Body of pancreas (tissue), 4 donors: ENCODE results near the gene TPST1. TPM values are rescaled to one million over a fixed set of nuclear protein-coding genes. Genes with fewer than 3 reads are reported as not detected.
A peak's percentile ranks its signal among the peaks of the same experiment; 100 is the strongest.

Experiments
- ATAC-seq: fragments of 150-250 bp; one replicate; pipeline ENCODE4 v1.9.1; 2016
- DNase-seq, 4 donors: peaks; one replicate each; pipeline ENCODE4 v3.0.0-alpha.2; 2019
- H3K27ac ChIP-seq, 4 donors: fragments of 200-600 bp; sonication (generic); 1 replicate in 3 of 4; 2 replicates in 1 of 4; pipeline versions ENCODE4 v1.5.1 to v1.6.1; 2016 to 2019; ENCODE audit warnings: mild to moderate bottlenecking in 1 of 4, mixed read lengths in 1 of 4, moderate library complexity in 1 of 4
- H3K27me3 ChIP-seq, 2 donors: fragments of 200-600 bp; sonication (generic); one replicate each; pipeline ENCODE4 v1.6.0; 2016; ENCODE audit warnings: mild to moderate bottlenecking in 1 of 2
- H3K36me3 ChIP-seq, 2 donors: fragments of 200-600 bp; sonication (generic); replicated peaks in 1 of 2; 2 replicates each; pipeline ENCODE4 v1.5.1; 2016; ENCODE audit warnings: low read depth in 2 of 2; ENCODE audit not compliant: insufficient read depth in 1 of 2
- H3K4me1 ChIP-seq: fragments of 200-600 bp; sonication (generic); one replicate; pipeline ENCODE4 v1.6.0; 2016
- H3K4me3 ChIP-seq, 2 donors: fragments of 200-600 bp; sonication (generic); 1 replicate in 1 of 2; 2 replicates in 1 of 2; pipeline ENCODE4 v1.5.1; 2016 to 2019
- H3K9me3 ChIP-seq, 3 donors: fragments of 200-600 bp; sonication (generic); 1 replicate in 2 of 3; 2 replicates in 1 of 3; pipeline ENCODE4 v1.5.1; 2016
- POLR2A ChIP-seq, 3 donors: fragments of 450-650 bp; IDR thresholded peaks; one replicate each; pipeline ENCODE4 v1.6.1; 2016; ENCODE audit warnings: antibody characterized with exemption in 3 of 3, mild to moderate bottlenecking in 2 of 3
- WGBS, 2 donors: methylation state at CpG; one replicate each; pipeline ENCODE4 v1.1.5; 2017; 5-methylcytosine and 5-hydroxymethylcytosine counted together
- intact Hi-C: fragments of 100-400 bp; cut with DNase I; formaldehyde crosslinking; loops from one replicate; pipeline ENCODE4 v1.15.1; 2023
- total RNA-seq, 2 donors: library from RNA; depleted of rRNA; stranded (reverse); fragments of >200 nt; gene quantifications; one replicate each; pipeline ENCODE4 v1.1.0, GENCODE V29; 2016
- TF ChIP-seq, protein P1 (sequence below), 7 experiments: fragments of 450-650 bp in 4 of 7; fragments of 200-600 bp in 3 of 7; sonication (generic) in 3 of 7; IDR thresholded peaks; one replicate each; pipeline ENCODE4 v1.5.1; 2016 to 2019; ENCODE audit warnings: antibody characterized with exemption in 7 of 7

The TPST1 gene
- total RNA-seq, 2 donors from 2014 or later, result 12.5 to 16.5 TPM

- intact Hi-C loops, result no loop called here
Measured at GRCh38 chr7:66239467-66239856, 34.3 kb downstream of the TPST1 start.

GRCh38 chr7:66245008-66245407 lies 39.9 kb downstream of the TPST1 start:
- Histone ChIP-seq H3K4me1 (peaks cover 4% of the 10 kb centered on the region), H3K9me3 (no peaks in the 10 kb centered on the region), H3K36me3 (no peaks in the 10 kb centered on the region), H3K27ac (peak overlapping the region in 1 of 4 donors; percentile 21), H3K27me3 (no peaks in the 10 kb centered on the region), H3K4me3 (no peak overlapping the region)
- 37 to 51% methylated on average over 2 of the region's 2 CpGs for WGBS, 2 donors
- DNase-seq (no peak), ATAC-seq (no peak)
- no peak for TF ChIP-seq POLR2A (IDR thresholded peaks at IDR 0.05)
- TF ChIP-seq, protein P1, sequence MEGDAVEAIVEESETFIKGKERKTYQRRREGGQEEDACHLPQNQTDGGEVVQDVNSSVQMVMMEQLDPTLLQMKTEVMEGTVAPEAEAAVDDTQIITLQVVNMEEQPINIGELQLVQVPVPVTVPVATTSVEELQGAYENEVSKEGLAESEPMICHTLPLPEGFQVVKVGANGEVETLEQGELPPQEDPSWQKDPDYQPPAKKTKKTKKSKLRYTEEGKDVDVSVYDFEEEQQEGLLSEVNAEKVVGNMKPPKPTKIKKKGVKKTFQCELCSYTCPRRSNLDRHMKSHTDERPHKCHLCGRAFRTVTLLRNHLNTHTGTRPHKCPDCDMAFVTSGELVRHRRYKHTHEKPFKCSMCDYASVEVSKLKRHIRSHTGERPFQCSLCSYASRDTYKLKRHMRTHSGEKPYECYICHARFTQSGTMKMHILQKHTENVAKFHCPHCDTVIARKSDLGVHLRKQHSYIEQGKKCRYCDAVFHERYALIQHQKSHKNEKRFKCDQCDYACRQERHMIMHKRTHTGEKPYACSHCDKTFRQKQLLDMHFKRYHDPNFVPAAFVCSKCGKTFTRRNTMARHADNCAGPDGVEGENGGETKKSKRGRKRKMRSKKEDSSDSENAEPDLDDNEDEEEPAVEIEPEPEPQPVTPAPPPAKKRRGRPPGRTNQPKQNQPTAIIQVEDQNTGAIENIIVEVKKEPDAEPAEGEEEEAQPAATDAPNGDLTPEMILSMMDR (IDR thresholded peaks at IDR 0.05), result no peak
- intact Hi-C loops, result no loop called here

More at GRCh38 chr7:66239467-66239856, 34.3 kb downstream of the TPST1 start:
- DNase-seq, result no peak
- Histone ChIP-seq H3K9me3 (no peaks in the 10 kb centered on the region), H3K36me3 (no peaks in the 10 kb centered on the region), H3K27ac (peak overlapping the region in 2 of 4 donors; percentile 68 to 73), H3K4me3 (no peak overlapping the region), H3K27me3 (no peaks in the 10 kb centered on the region), H3K4me1 (peaks cover 25% of the 10 kb centered on the region)
- WGBS, 2 donors, result 57 to 58% methylated on average over 1 of the region's 1 CpG
- ATAC-seq, result no peak
- no peak for TF ChIP-seq POLR2A (IDR thresholded peaks at IDR 0.05)
- TF ChIP-seq, protein P1 (IDR thresholded peaks at IDR 0.05), result no peak

- intact Hi-C loops, result no loop called here
- no peak overlapping the region for H3K27ac ChIP-seq
- ATAC-seq (no peak), DNase-seq (no peak)
- no peaks in the 10 kb centered on the region for H3K36me3 ChIP-seq
- peaks cover 4% of the 10 kb centered on the region for H3K4me1 ChIP-seq
- no peaks in the 10 kb centered on the region for H3K9me3 ChIP-seq
- H3K4me3 ChIP-seq, result no peak overlapping the region
- no peaks in the 10 kb centered on the region for H3K27me3 ChIP-seq
- TF ChIP-seq, protein P1 (IDR thresholded peaks at IDR 0.05), result no peak
- no peak for TF ChIP-seq POLR2A (IDR thresholded peaks at IDR 0.05)
- 89 to 94% methylated on average over 2 of the region's 2 CpGs for WGBS, 2 donors
Measured at GRCh38 chr7:66246554-66247171, 41.5 kb downstream of the TPST1 start.

DNA sequence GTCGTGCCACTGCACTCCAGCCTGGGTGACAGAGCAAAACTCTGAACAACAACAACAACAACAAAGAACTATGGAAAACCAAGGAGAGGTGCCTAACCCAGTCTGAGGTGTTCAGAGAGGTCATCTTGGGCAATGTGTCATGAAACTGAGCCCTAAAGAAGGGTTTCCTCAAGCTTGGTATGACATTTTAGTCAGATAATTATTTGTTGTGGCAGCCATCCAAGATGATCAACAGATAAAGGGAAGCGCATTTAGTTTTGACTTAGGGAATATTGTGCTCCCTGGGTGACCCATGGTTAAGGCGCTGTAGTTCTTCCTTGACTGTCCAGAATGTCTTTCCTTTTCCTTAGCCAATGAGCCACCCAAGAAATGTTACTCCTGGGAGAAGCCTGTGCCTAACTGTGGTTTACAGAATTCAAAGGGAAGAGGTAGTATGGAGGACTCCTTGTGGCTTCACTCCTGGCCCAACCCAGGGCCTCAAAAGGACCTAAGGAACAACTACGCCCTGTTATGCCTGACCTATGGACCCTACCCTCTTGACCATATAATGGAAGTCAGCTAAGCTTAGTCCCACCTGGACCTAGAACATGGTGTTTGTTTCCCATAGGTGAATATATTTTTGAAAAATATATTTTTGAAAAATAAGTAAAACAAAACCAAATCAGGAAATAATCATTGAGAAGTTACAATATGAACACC lies 42.4 kb downstream of the TPST1 start:
- peaks cover 4% of the 10 kb centered on the region for H3K4me1 ChIP-seq
- H3K36me3 ChIP-seq, result no peaks in the 10 kb centered on the region
- intact Hi-C loops, result no loop called here
- no peak for DNase-seq
- H3K27ac ChIP-seq, result no peak overlapping the region
- no peak for ATAC-seq
- 90% methylated on average over 4 of the region's 4 CpGs for WGBS, 2 donors
- no peaks in the 10 kb centered on the region for H3K27me3 ChIP-seq
- no peak overlapping the region for H3K4me3 ChIP-seq
- H3K9me3 ChIP-seq, result no peaks in the 10 kb centered on the region
- TF ChIP-seq, protein P1 (IDR thresholded peaks at IDR 0.05), result no peak
- TF ChIP-seq POLR2A (IDR thresholded peaks at IDR 0.05), result no peak
